CD14-positive monocyte (primary cell): ENCODE results near the gene KYAT1. TPM values are rescaled to one million over a fixed set of nuclear protein-coding genes. Genes with fewer than 3 reads are reported as not detected.

Source experiments
- DNase-seq, 3 donors: peaks; one replicate each; pipeline ENCODE4 v3.0.0-alpha.2; 2011 to 2022
- H2AFZ ChIP-seq: 2 replicates; pipeline ENCODE4 v1.6.0; 2012; ENCODE audit warnings: mild to moderate bottlenecking, low read depth, low read length, inconsistent platforms; ENCODE audit not compliant: insufficient read depth, poor library complexity, severe bottlenecking
- H3K27ac ChIP-seq, 2 donors: 1 replicate in 1 of 2; 2 replicates in 1 of 2; pipeline ENCODE4 v1.5.1; 2012 to 2013; ENCODE audit warnings: low read length in 2 of 2, control low read depth in 1 of 2, inconsistent platforms in 1 of 2, low read depth in 1 of 2, mild to moderate bottlenecking in 1 of 2
- H3K27me3 ChIP-seq, 2 donors: one replicate each; pipeline versions ENCODE4 v1.6.0 to v1.6.1; 2011 to 2013; ENCODE audit warnings: low read length in 2 of 2; ENCODE audit not compliant: control insufficient read depth in 2 of 2, insufficient read depth in 2 of 2
- H3K36me3 ChIP-seq, 2 donors: replicated peaks in 1 of 2; 1 replicate in 1 of 2; 2 replicates in 1 of 2; pipeline versions ENCODE4 v1.5.1 to v1.6.1; 2012 to 2013; ENCODE audit warnings: low read length in 2 of 2, control low read depth in 1 of 2, inconsistent platforms in 1 of 2, mild to moderate bottlenecking in 1 of 2; ENCODE audit not compliant: insufficient read depth in 2 of 2, control insufficient read depth in 1 of 2
- H3K4me1 ChIP-seq, 2 donors: 1 replicate in 1 of 2; 2 replicates in 1 of 2; pipeline versions ENCODE4 v1.5.1 to v1.6.1; 2012 to 2013; ENCODE audit warnings: low read length in 2 of 2, control low read depth in 1 of 2, inconsistent platforms in 1 of 2, mild to moderate bottlenecking in 1 of 2, moderate library complexity in 1 of 2; ENCODE audit not compliant: insufficient read depth in 2 of 2, control insufficient read depth in 1 of 2
- H3K4me2 ChIP-seq: replicated peaks from 2 replicates; pipeline ENCODE3; 2012; ENCODE audit warnings: low read length, moderate library complexity, mild to moderate bottlenecking; ENCODE audit not compliant: poor library complexity, severe bottlenecking; ENCODE audit errors: extremely low read depth
- H3K4me3 ChIP-seq, 3 experiments: fragments of 200-600 bp in 1 of 3; sonication (generic) in 1 of 3; replicated peaks in 1 of 3; 1 replicate in 2 of 3; 2 replicates in 1 of 3; pipeline ENCODE4 v1.5.1; 2011 to 2013; ENCODE audit warnings: low read length in 3 of 3, mild to moderate bottlenecking in 3 of 3, control low read depth in 2 of 3, low read depth in 2 of 3, inconsistent platforms in 1 of 3, moderate library complexity in 1 of 3
- H3K79me2 ChIP-seq: 2 replicates; pipeline ENCODE4 v1.6.0; 2012; ENCODE audit warnings: mild to moderate bottlenecking, control low read depth, inconsistent platforms, low read length, moderate library complexity; ENCODE audit not compliant: insufficient read depth
- H3K9ac ChIP-seq: 2 replicates; pipeline ENCODE4 v1.6.0; 2017; ENCODE audit warnings: low read length, mild to moderate bottlenecking; ENCODE audit not compliant: insufficient read depth, poor library complexity, severe bottlenecking
- H3K9me3 ChIP-seq, 2 donors: replicated peaks in 1 of 2; 1 replicate in 1 of 2; 2 replicates in 1 of 2; pipeline versions ENCODE4 v1.5.1 to v1.6.1; 2012 to 2013; ENCODE audit warnings: low read length in 2 of 2, control low read depth in 1 of 2; ENCODE audit not compliant: control insufficient read depth in 1 of 2, insufficient read depth in 1 of 2
- H4K20me1 ChIP-seq: 2 replicates; pipeline ENCODE4 v1.6.0; 2012; ENCODE audit warnings: mild to moderate bottlenecking, low read length, control low read depth, moderate library complexity; ENCODE audit not compliant: insufficient read depth
- H3K27ac Mint-ChIP-seq, 7 donors: one replicate each; pipeline ENCODE4 v1.8.0; 2020; ENCODE audit warnings: mild to moderate bottlenecking in 7 of 7, mixed read lengths in 7 of 7, moderate library complexity in 6 of 7, inconsistent platforms in 2 of 7
- H3K27me3 Mint-ChIP-seq, 3 donors: one replicate each; pipeline ENCODE4 v1.8.0; 2021 to 2022; ENCODE audit warnings: low read depth in 3 of 3, mild to moderate bottlenecking in 3 of 3, mixed read lengths in 3 of 3, moderate library complexity in 3 of 3, inconsistent platforms in 1 of 3
- H3K36me3 Mint-ChIP-seq, 2 donors: one replicate each; pipeline ENCODE4 v1.8.0; 2020; ENCODE audit warnings: mixed read lengths in 2 of 2, inconsistent platforms in 1 of 2, mild to moderate bottlenecking in 1 of 2
- H3K4me1 Mint-ChIP-seq: one replicate; pipeline ENCODE4 v1.8.0; 2020; ENCODE audit warnings: mild to moderate bottlenecking, mixed read lengths
- H3K4me3 Mint-ChIP-seq, 2 donors: one replicate each; pipeline ENCODE4 v1.8.0; 2020; ENCODE audit warnings: mild to moderate bottlenecking in 2 of 2, mixed read lengths in 2 of 2, moderate library complexity in 1 of 2
- H3K9me3 Mint-ChIP-seq, 7 donors: one replicate each; pipeline ENCODE4 v1.8.0; 2020 to 2022; ENCODE audit warnings: mixed read lengths in 7 of 7, mild to moderate bottlenecking in 6 of 7, moderate library complexity in 6 of 7, inconsistent platforms in 2 of 7
- CTCF ChIP-seq: fragments of 200-600 bp; IDR thresholded peaks from one replicate; pipeline ENCODE4 v1.8.0; 2022; ENCODE audit warnings: antibody characterized with exemption, mild to moderate bottlenecking
- WGBS: methylation state at CpG from one replicate; pipeline ENCODE4 v1.1.5; 2013; ENCODE audit warnings: missing lambda C conversion rate; ENCODE audit not compliant: insufficient coverage; 5-methylcytosine and 5-hydroxymethylcytosine counted together
- intact Hi-C, 2 donors: fragments of 100-400 bp; cut with micrococcal nuclease; formaldehyde crosslinking; loops; one replicate each; pipeline versions ENCODE4 v1.15.0 to v1.15.1; 2023
- polyA plus RNA-seq, 3 donors: library from polyadenylated mRNA; depleted of rRNA in 1 of 3; unstranded in 2 of 3; stranded (reverse) in 1 of 3; fragments of 300-500 nt in 2 of 3; fragments of >200 nt in 1 of 3; fragmentation: Illumina TruSeq in 2 of 3; gene quantifications; 1 replicate in 2 of 3; 2 replicates in 1 of 3; pipeline ENCODE4 v1.2.3, GENCODE V29; 2012 to 2021

KYAT1 gene
- polyA plus RNA-seq, 3 donors = 2.4 to 4.5 (median 3.6) TPM

GRCh38 chr9:128928624-128929023, 46.9 kb upstream of the KYAT1 start:
- Histone ChIP-seq H3K27ac (no peak overlapping the region), H3K27me3 (no peaks in the 10 kb centered on the region), H3K9me3 (no peaks in the 10 kb centered on the region), H3K4me1 (no peaks in the 10 kb centered on the region), H2AFZ (no peak overlapping the region), H3K36me3 (no peaks in the 10 kb centered on the region), H3K9ac (no peak overlapping the region), H3K4me3 (no peak overlapping the region), H4K20me1 (no peaks in the 10 kb centered on the region), H3K4me2 (no peak overlapping the region), H3K79me2 (no peaks in the 10 kb centered on the region)
- peaks cover 0 to 1% (median 0%) of the 10 kb centered on the region in 7 donors for H3K9me3 Mint-ChIP-seq
- peaks cover 0 to 2% (median 2%) of the 10 kb centered on the region in 3 donors for H3K27me3 Mint-ChIP-seq
- H3K4me3 Mint-ChIP-seq = no peak overlapping the region
- H3K36me3 Mint-ChIP-seq = no peaks in the 10 kb centered on the region
- H3K4me1 Mint-ChIP-seq = peaks cover 3% of the 10 kb centered on the region
- no peak for TF ChIP-seq CTCF
- DNase-seq = no peak
- 100% methylated on average over 1 of the region's 2 CpGs for WGBS
- intact Hi-C loops = loop anchor here (5.0 to 10.0 kb wide), 2 partner anchors 66 to 284 kb away; no protein-coding TSS in a partner anchor
- no peak overlapping the region for H3K27ac Mint-ChIP-seq

- no peak overlapping the region for H3K4me2 ChIP-seq
- no peaks in the 10 kb centered on the region for H3K9me3 ChIP-seq
- H3K36me3 ChIP-seq = no peaks in the 10 kb centered on the region
- peak; percentile 88 for TF ChIP-seq CTCF
- H3K79me2 ChIP-seq = no peaks in the 10 kb centered on the region
- no peak overlapping the region for H3K27ac ChIP-seq
- intact Hi-C loops = loop anchor here (5.0 to 10.0 kb wide), 2 partner anchors 66 to 283 kb away; no protein-coding TSS in a partner anchor
- H3K9ac ChIP-seq = peak overlapping the region; percentile 8
- no peak overlapping the region for H2AFZ ChIP-seq
- H3K27me3 ChIP-seq = no peaks in the 10 kb centered on the region
- no peak overlapping the region for H3K4me3 Mint-ChIP-seq
- peaks cover 0 to 1% (median 0%) of the 10 kb centered on the region in 7 donors for H3K9me3 Mint-ChIP-seq
- no peak overlapping the region for H3K4me3 ChIP-seq
- 43% methylated on average over 9 of the region's 10 CpGs for WGBS
- H4K20me1 ChIP-seq = no peaks in the 10 kb centered on the region
- peaks cover 3% of the 10 kb centered on the region for H3K4me1 Mint-ChIP-seq
- peak in 2 of 3 donors; percentile 27 to 35 for DNase-seq
- peaks cover 0 to 4% (median 2%) of the 10 kb centered on the region in 3 donors for H3K27me3 Mint-ChIP-seq
- H3K36me3 Mint-ChIP-seq = no peaks in the 10 kb centered on the region
- no peaks in the 10 kb centered on the region for H3K4me1 ChIP-seq
- H3K27ac Mint-ChIP-seq = no peak overlapping the region
Observed at GRCh38 chr9:128927731-128928411, 46.1 kb upstream of the KYAT1 start.
